Daoy (cell line): ENCODE results near the gene HLA-C. TPM values are rescaled to one million over a fixed set of nuclear protein-coding genes. Genes with fewer than 3 reads are reported as not detected.
"Not testable (repeated sequence)": the region's sequence is repeated elsewhere in the genome, so short reads cannot be mapped to it uniquely, and the experiment has no call there.

ENCODE experiments used
- DNase-seq: peaks from one replicate; pipeline ENCODE4 v3.0.0-alpha.2; 2015; ENCODE audit warnings: low read depth
- total RNA-seq: library from RNA; depleted of rRNA; stranded (reverse); fragments of >200 nt; shearing (Covaris generic); gene quantifications from 2 replicates; pipeline ENCODE4 v1.2.3, GENCODE V29; 2014; rRNA removed

HLA-C gene
- 431 and 475 TPM in 2 replicates for total RNA-seq

- peak; percentile 98 for DNase-seq
Measured at GRCh38 chr6:31271641-31272357, at the start of gene HLA-C. TSS of gene HLA-C (minus strand) at chr6:31272092. CDS start at chr6:31272071, 21 bp downstream.

- DNase-seq, result no peak
Measured at GRCh38 chr6:31321005-31321707, 49.3 kb upstream of the HLA-C start.

- no peak for DNase-seq
Measured at GRCh38 chr6:31317036-31317435, 45.1 kb upstream of the HLA-C start.

GRCh38 chr6:31309641-31310040 lies 37.7 kb upstream of the HLA-C start:
- no peak for DNase-seq

- no peak for DNase-seq
Measured at GRCh38 chr6:31308845-31309175, 36.9 kb upstream of the HLA-C start.

- peak; percentile 85 for DNase-seq
Measured at GRCh38 chr6:31308050-31308844, 36.4 kb upstream of the HLA-C start.

GRCh38 chr6:31307669-31308049 lies 35.8 kb upstream of the HLA-C start:
- DNase-seq, result no peak

- peak; percentile 17 for DNase-seq
Measured at GRCh38 chr6:31305703-31306219, 33.9 kb upstream of the HLA-C start.

GRCh38 chr6:31304683-31305082 lies 32.8 kb upstream of the HLA-C start:
- DNase-seq, result peak; percentile 51

GRCh38 chr6:31300797-31301196 lies 28.9 kb upstream of the HLA-C start:
- DNase-seq, result no peak

GRCh38 chr6:31299947-31300346 lies 28.1 kb upstream of the HLA-C start:
- DNase-seq, result no peak

- no peak for DNase-seq
Measured at GRCh38 chr6:31299511-31299910, 27.6 kb upstream of the HLA-C start.

- no peak for DNase-seq
Measured at GRCh38 chr6:31294056-31294455, 22.2 kb upstream of the HLA-C start.

- DNase-seq, result no peak
Measured at GRCh38 chr6:31293343-31293742, 21.5 kb upstream of the HLA-C start.

- DNase-seq, result no peak
Measured at GRCh38 chr6:31289788-31290187, 17.9 kb upstream of the HLA-C start.

- no peak for DNase-seq
Measured at GRCh38 chr6:31287619-31288018, 15.7 kb upstream of the HLA-C start.

- DNase-seq, result no peak
Measured at GRCh38 chr6:31285982-31286381, 14.1 kb upstream of the HLA-C start.

GRCh38 chr6:31285486-31285885 lies 13.6 kb upstream of the HLA-C start:
- no peak for DNase-seq

- not testable (repeated sequence) for DNase-seq
Measured at GRCh38 chr6:31279647-31280046, 7.8 kb upstream of the HLA-C start.

GRCh38 chr6:31272836-31273626 lies 1.1 kb upstream of the HLA-C start:
- DNase-seq, result no peak

GRCh38 chr6:31272436-31272835 lies 544 bp upstream of the HLA-C start:
- peak; percentile 23 for DNase-seq
